Inflammatory macrophage treated with lipopolysaccharide for 1 hour (primary cell): ENCODE measurements around the gene PALB2.

Experiments
- DNase-seq, 2 donors: peaks; one replicate each; pipeline ENCODE4 v3.0.0-alpha.2; 2020 to 2022

The PALB2 gene

DNA sequence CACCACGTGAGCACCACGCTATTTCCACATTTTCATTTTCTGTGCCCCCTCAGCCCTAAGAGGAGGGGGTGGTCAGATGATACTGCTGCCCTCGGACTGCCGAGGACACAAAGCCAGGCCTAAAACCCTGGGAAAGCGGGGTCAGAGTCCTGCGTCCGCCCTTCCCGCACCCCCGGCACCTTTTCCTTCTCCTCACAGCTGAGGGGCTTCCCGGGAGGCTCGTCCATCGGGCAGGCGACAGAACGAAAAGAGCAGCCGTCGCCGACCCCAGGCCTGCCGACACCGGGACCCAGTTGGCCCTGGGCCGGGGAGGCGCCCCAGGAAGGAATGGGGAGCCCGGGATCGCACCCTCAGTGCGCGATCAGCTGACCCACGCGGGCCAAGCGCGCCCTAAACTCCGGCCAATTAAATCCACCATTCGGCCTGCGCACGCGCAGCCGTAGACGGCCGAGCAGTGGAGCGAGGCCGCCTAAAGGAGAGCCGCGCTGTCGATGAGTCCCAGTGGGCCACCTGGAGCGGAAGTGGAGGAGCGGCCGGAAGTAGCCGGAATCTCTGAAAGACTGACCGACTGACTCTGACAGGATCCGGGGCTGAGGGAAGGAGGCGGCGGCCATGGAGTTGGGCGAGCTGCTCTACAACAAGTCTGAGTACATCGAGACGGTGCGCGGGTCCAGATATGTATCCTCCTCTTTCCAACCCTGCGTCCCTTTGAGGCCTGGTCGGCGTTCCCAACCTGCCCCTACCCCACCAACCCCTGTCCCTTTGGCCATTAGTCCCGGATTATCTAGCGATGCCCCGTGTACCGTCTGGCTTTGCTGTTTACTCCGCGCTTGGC is at the start of gene PALB2, which contains the start of gene DCTN5:
Gene PALB2, minus strand, starts transcription at position 380 of the 835 bp plus-strand sequence. Its CDS starts 153 bp downstream, at position 227.
Gene DCTN5, plus strand, starts transcription at position 536 of the 835 bp plus-strand sequence. Its CDS starts 77 bp downstream, at position 613.
- peak; percentile 96 for DNase-seq

GRCh38 chr16:23689442-23690187 is 48.5 kb upstream of the PALB2 start:
- DNase-seq = no peak

GRCh38 chr16:23687034-23687808 is 46.1 kb upstream of the PALB2 start:
- no peak for DNase-seq

- no peak for DNase-seq
These were observed 42.4 kb upstream of the PALB2 start for GRCh38 chr16:23683487-23683886.

DNA sequence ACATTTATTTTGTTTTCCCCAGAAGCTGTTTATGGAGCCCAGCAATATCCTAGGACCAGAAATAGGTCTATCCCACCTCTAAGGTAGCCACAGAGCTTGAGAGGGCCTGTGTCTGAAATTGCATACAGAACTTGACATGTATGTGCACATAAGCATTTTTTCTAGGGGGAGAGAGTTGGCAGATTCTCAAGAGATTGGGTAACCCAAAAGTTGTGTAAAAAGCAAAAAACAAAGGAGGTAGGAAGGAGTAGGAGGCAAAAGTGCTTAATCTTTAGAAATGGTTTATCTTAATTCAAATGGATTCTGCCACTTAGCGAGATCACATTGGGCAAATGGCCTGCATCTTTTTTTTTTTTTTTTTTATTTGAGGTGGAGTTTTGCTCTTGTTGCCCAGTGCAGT is 41.1 kb upstream of the PALB2 start:
- DNase-seq = peak; percentile 52 to 53

GRCh38 chr16:23679986-23680336 is 38.9 kb upstream of the PALB2 start:
- no peak for DNase-seq

GRCh38 chr16:23679274-23679985 is 38.3 kb upstream of the PALB2 start:
- peak; percentile 30 to 33 for DNase-seq

DNA sequence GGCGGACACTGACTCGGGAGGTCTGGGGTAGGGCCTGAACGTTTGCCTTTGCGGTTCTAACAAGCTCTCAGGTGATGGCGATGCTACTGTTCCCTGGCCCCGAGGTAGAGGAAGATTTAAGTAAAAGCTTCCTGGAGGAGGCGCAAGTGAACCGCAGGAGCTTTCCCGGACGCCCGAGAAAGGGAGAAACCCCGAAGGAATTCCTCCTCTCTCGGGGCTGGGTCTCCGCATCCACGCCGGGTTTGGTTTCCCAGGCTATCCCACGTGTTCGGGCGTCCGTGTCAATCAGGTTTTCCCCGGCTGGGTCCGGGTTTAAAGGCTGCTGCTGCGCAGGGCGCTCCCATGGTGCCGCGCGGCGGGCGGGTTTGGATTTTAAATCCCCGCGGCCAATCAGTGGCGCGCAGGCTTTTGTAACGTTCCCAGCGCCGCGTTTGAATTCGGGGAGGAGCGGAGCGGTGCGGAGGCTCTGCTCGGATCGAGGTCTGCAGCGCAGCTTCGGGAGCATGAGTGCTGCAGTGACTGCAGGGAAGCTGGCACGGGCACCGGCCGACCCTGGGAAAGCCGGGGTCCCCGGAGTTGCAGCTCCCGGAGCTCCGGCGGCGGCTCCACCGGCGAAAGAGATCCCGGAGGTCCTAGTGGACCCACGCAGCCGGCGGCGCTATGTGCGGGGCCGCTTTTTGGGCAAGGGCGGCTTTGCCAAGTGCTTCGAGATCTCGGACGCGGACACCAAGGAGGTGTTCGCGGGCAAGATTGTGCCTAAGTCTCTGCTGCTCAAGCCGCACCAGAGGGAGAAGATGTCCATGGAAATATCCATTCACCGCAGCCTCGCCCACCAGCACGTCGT is 37.5 kb upstream of the PALB2 start, which contains the start of gene PLK1:
Gene PLK1, plus strand, starts transcription at position 460 of the 844 bp plus-strand sequence. Its CDS starts 44 bp downstream, at position 504.
- peak; percentile 82 to 90 for DNase-seq

DNA sequence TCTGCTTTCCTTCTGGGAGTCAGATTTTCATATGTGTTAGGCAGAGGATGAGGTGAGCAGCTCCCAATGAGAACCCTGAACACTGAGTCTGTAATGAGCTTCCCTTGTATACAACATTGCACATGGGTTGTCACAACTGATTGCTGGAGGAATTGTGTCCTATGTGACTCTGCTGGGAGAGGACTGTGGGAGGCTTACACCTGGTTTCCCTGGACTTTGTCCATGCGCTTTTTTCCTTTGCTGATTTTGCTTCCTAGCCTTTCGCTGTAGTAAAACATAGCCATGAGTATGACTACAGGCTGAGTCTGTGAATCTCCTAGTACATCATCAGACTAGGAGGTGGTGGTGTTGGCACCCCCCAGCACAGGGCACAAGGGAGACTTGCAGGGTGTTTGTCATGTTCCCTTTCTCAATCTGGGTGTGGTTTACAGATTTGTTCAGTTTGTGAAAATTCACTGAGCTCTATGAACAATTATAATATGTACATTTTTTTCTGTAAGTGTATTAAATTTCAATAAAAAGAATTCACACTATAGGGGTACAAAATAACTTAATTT is 35.9 kb upstream of the PALB2 start:
- no peak for DNase-seq

GRCh38 chr16:23673971-23674614 is 33.0 kb upstream of the PALB2 start:
- no peak for DNase-seq

DNA sequence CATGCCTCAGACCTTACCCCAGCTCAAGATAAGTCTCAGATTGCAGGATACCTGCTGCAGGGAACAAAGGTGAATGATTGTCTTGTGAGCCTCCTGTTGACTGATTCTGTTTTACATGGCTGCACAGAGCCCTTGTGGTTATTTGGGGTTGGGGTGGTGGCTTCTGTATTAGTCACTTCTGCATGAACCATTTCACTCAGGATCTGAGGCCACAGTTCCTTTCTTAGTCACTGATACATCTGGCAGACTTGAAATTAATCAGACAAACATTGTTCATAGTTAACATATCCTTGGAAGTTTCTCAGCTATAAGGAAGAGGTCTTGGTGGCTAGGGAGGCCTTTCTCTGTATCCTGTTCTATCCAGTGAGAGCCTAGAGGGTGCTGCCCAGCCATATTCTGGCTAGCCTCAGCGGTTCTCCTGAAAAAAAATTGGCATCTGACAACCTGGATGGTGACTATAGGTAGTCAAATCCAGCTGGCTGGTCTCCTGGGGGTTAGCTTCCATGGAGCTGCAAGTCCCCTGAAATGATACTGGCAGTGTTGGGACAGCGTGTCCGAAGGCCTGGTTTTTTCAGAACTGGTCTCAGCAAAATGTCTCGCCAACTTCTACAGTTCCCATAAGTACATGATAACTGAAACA is 29.1 kb upstream of the PALB2 start:
- DNase-seq = no peak

- DNase-seq = no peak
These were observed 27.8 kb upstream of the PALB2 start for GRCh38 chr16:23668873-23669272.

DNA sequence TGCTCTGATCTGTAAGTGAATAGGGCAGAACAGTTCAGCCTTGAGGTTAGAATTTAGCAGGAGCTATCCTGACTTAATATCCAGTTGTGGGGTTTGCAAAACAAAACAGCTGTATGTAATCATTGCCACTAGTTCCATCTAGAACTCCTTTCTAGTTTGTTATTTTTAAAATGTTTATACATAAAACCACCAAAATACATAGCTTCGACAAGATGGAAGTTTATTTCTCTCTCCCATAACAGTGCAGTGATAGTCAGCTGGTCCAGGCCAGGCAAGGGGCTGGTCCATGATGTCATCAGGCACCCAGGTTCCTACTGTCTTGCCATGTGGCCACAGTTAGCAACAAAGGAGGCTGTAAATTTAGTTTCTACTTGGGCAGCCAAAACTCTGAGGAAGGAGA is 27.1 kb upstream of the PALB2 start:
- no peak for DNase-seq

DNA sequence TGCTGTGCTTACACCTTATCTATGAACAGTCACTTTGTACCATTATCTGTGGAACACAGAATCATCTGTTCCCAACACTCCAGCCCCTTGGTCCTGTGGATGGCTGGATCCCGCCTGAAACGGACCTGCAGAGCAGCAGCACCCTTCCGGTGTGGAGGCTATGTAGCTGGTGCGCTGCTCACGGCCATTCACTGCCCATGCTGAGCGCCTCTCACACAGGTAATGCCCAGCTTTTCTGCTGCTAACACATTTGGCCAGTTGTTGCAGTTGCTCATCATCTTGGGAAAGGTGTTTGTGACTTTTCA is 26.2 kb upstream of the PALB2 start:
- DNase-seq = no peak

- no peak for DNase-seq
These were observed 25.7 kb upstream of the PALB2 start for GRCh38 chr16:23666571-23667354.

- DNase-seq = no peak
These were observed 22.8 kb upstream of the PALB2 start for GRCh38 chr16:23663918-23664317.

DNA sequence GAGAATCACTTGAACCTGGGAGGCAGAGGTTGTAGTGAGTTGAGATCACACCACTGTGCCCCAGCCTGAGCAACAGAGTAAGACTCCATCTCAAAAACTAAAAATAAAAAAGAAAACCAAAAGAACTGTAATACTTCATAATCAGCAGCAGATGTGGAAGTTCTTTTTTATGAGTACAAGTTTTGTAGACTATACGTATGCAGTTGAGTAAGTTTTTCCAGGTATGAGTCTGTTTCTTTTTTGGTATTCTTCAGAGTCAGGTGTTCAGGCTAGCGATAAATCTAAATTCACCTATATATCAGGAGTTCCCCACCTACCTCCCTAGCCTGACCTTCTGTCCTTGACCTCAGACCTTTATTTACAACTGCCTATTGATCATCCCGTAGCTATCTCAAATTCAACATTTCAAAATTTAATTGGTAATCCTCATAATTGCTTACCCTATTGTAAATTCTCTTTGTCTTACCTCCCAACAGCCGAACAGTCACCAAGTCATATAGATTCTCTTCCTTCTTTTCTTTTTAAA is 10.9 kb upstream of the PALB2 start:
- DNase-seq = no peak

DNA sequence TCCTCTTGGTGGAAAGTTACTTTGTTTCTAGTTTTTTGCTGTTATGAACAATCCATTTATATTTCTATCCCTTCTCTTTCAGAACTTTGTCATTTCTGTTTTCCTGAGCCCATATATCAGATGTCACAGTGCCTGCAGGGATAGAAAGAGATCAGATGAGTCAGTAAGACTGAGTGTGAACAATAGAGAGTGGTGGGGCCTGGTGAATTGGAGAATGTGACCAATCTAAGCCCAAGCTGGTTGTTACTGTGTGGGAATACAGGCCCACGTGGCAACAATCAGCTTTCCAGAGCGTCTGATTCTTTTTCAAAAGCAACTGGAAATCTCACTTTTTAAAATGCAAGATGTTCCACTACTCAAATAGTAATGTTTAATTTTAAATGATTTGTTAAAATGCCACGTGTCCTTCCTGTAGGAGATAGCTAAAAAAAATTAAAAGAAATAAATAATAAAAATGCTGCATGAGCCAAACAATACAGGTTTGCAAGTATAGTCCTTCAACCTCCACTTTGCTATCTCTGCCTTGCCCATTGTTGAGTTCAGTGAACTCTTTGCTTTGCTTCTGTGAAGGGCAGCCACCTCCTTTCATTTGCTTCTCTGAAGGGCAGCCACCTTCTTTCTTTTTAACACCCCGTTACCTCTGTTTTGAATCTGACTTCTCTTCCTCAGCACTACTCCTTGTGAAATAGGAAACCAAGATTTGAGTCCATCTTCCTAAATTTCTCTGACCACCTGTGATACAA is 9.7 kb upstream of the PALB2 start:
- DNase-seq = no peak
